ENCODE results near the gene GPR157. TPM values are rescaled to one million over a fixed set of nuclear protein-coding genes. Genes with fewer than 3 reads are reported as not detected.

GPR157 gene
- total and polyA plus RNA-seq, 2 experiments from 2014 or later: 1.7 to 2.7 TPM

DNA sequence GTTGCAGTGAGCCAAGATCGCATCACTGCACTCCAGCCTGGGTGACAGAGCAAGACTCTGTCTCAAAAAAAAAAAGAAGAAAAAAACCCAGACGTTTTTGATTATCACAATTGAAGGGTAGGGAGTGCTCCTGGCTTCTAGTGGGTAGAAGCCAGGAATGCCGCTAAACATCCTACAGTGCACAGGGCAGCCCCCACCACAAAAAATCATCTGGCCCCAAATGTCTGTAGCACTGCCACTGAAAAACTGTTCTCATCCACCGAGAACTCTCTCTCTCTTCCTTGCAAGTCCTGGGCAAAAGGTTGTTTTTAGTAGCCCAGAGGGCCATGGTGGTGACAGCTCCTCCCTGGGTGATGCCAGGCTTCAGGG lies 35.6 kb upstream of the GPR157 start:
- TF ChIP-seq EZH2phosphoT487 (IDR thresholded peaks at IDR 0.05; ENCODE audit: insufficient read depth, low read depth): no peak
- no peak for TF ChIP-seq EZH2 (IDR thresholded peaks at IDR 0.05; ENCODE audit: insufficient read depth, poor library complexity, severe bottlenecking)
- peak; percentile 39 for DNase-seq
- H3K4me2 ChIP-seq (ENCODE audit: unreplicated experiment): no peak overlapping the region
- H3K79me2 ChIP-seq (ENCODE audit: insufficient read depth): peaks cover 93% of the 10 kb centered on the region
- H2AFZ ChIP-seq: no peak overlapping the region
- H3K9me2 ChIP-seq (ENCODE audit: insufficient read depth): no peaks in the 10 kb centered on the region
- peak overlapping the region; percentile 90 for H3K27ac ChIP-seq
- peak overlapping the region; percentile 54; the same call in 1 of the 2 replicates for H3K9ac ChIP-seq
- H4K20me1 ChIP-seq (ENCODE audit: insufficient read depth): peaks cover 40% of the 10 kb centered on the region
- no peak overlapping the region for H3K4me3 ChIP-seq
- no peaks in the 10 kb centered on the region for H3K27me3 ChIP-seq (replicated peaks; ENCODE audit: insufficient read depth)
- H3K4me1 ChIP-seq (ENCODE audit: insufficient read depth): peaks cover 27% of the 10 kb centered on the region
- peaks cover 40% of the 10 kb centered on the region for H3F3A ChIP-seq (ENCODE audit: insufficient read depth)
- in situ Hi-C loops (cut with MboI): no loop called here
- no peaks in the 10 kb centered on the region for H3K9me3 ChIP-seq (ENCODE audit: low read depth)
- H3K36me3 ChIP-seq (ENCODE audit: low read depth): no peaks in the 10 kb centered on the region
- WGBS, 2 experiments (ENCODE audit: low coverage in 1 of 2, low lambda C conversion rate in 2 of 2, missing lambda C conversion rate in 2 of 2): 33 to 40% methylated on average over 4 of the region's 4 CpGs

DNA sequence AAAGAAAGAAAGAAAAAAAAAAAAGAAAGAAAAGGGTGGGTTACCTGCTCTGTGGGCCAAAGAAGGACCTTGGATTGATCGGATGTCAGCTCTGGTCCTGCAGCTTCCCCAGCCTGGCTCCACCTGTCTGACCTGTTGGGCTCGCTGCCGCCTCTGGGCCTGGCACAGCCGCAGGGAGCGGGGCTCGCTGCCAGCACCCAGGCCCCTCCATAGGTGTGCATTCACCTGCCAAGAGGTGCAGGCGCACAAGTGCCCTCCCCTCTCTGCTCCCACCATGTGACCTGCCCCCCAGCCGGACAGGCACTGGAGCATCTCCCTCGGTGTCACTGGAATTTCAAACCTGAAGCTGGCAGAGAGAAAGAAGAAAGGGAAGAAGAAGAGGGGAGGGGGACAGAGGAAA lies 33.1 kb upstream of the GPR157 start:
- no peak for DNase-seq
- in situ Hi-C loops (cut with MboI): no loop called here
- peaks cover 27% of the 10 kb centered on the region for H3K4me1 ChIP-seq (ENCODE audit: insufficient read depth)
- H3K27me3 ChIP-seq (replicated peaks; ENCODE audit: insufficient read depth): no peaks in the 10 kb centered on the region
- H3F3A ChIP-seq (ENCODE audit: insufficient read depth): peaks cover 40% of the 10 kb centered on the region
- 95 to 99% methylated on average over 7 of the region's 9 CpGs for WGBS, 2 experiments (ENCODE audit: low coverage in 1 of 2, low lambda C conversion rate in 2 of 2, missing lambda C conversion rate in 2 of 2)
- H3K4me2 ChIP-seq (ENCODE audit: unreplicated experiment): no peak overlapping the region
- no peak overlapping the region for H3K9ac ChIP-seq
- H3K9me2 ChIP-seq (ENCODE audit: insufficient read depth): no peaks in the 10 kb centered on the region
- H4K20me1 ChIP-seq (ENCODE audit: insufficient read depth): peaks cover 27% of the 10 kb centered on the region; the same call in 1 of the 2 replicates
- H3K79me2 ChIP-seq (ENCODE audit: insufficient read depth): peaks cover 93% of the 10 kb centered on the region
- no peak overlapping the region for H3K4me3 ChIP-seq
- no peaks in the 10 kb centered on the region for H3K9me3 ChIP-seq (ENCODE audit: low read depth)
- H2AFZ ChIP-seq: no peak overlapping the region
- H3K27ac ChIP-seq: no peak overlapping the region
- no peak for TF ChIP-seq EZH2 (IDR thresholded peaks at IDR 0.05; ENCODE audit: insufficient read depth, poor library complexity, severe bottlenecking)
- H3K36me3 ChIP-seq (ENCODE audit: low read depth): no peaks in the 10 kb centered on the region

DNA sequence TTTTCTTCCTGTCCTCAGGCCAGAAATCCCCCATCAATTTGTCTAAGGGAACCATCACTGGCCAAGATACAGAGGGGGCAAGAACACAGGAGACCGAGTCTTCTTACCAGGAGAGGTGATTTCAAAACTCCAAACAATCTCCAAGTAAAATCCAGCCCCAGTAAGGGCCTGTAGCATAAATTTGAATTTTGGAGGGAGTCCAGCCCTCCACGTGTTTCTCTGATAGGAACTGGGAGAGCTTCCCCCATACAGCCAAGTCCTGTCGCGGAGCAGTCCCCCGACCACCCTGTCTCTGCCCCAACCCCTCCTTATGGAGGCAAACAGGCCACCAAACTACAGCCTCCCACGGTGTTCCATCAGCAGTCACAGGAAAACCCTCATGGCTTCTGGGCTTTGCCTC lies 32.4 kb upstream of the GPR157 start:
- Histone ChIP-seq H3K4me1 (ENCODE audit: insufficient read depth) (peaks cover 27% of the 10 kb centered on the region), H4K20me1 (ENCODE audit: insufficient read depth) (peaks cover 27% of the 10 kb centered on the region; the same call in 1 of the 2 replicates), H3K4me3 (no peak overlapping the region), H3K27ac (no peak overlapping the region), H2AFZ (no peak overlapping the region), H3K27me3 (replicated peaks; ENCODE audit: insufficient read depth) (no peaks in the 10 kb centered on the region), H3K9ac (no peak overlapping the region), H3F3A (ENCODE audit: insufficient read depth) (peaks cover 40% of the 10 kb centered on the region), H3K36me3 (ENCODE audit: low read depth) (no peaks in the 10 kb centered on the region), H3K9me3 (ENCODE audit: low read depth) (no peaks in the 10 kb centered on the region), H3K9me2 (ENCODE audit: insufficient read depth) (no peaks in the 10 kb centered on the region), H3K4me2 (ENCODE audit: unreplicated experiment) (no peak overlapping the region), H3K79me2 (ENCODE audit: insufficient read depth) (peaks cover 93% of the 10 kb centered on the region)
- no peak for DNase-seq
- 86 to 87% methylated on average over 6 of the region's 6 CpGs for WGBS, 2 experiments (ENCODE audit: low coverage in 1 of 2, low lambda C conversion rate in 2 of 2, missing lambda C conversion rate in 2 of 2)
- TF ChIP-seq EZH2 (IDR thresholded peaks at IDR 0.05; ENCODE audit: insufficient read depth, poor library complexity, severe bottlenecking): no peak
- no peak for TF ChIP-seq EZH2phosphoT487 (IDR thresholded peaks at IDR 0.05; ENCODE audit: insufficient read depth, low read depth)
- in situ Hi-C loops (cut with MboI): no loop called here

GRCh38 chr1:9160079-9160717 lies 31.3 kb upstream of the GPR157 start:
- Histone ChIP-seq H2AFZ (no peak overlapping the region), H3K79me2 (ENCODE audit: insufficient read depth) (peaks cover 93% of the 10 kb centered on the region), H3K9me2 (ENCODE audit: insufficient read depth) (no peaks in the 10 kb centered on the region), H3F3A (ENCODE audit: insufficient read depth) (peaks cover 38% of the 10 kb centered on the region), H3K27ac (no peak overlapping the region), H3K9ac (no peak overlapping the region), H3K4me3 (no peak overlapping the region), H3K27me3 (replicated peaks; ENCODE audit: insufficient read depth) (no peaks in the 10 kb centered on the region), H3K36me3 (ENCODE audit: low read depth) (no peaks in the 10 kb centered on the region), H3K4me1 (ENCODE audit: insufficient read depth) (peaks cover 27% of the 10 kb centered on the region), H4K20me1 (ENCODE audit: insufficient read depth) (peaks cover 24% of the 10 kb centered on the region; the same call in 1 of the 2 replicates), H3K9me3 (ENCODE audit: low read depth) (no peaks in the 10 kb centered on the region), H3K4me2 (ENCODE audit: unreplicated experiment) (no peak overlapping the region)
- TF ChIP-seq EZH2phosphoT487 (IDR thresholded peaks at IDR 0.05; ENCODE audit: insufficient read depth, low read depth) (no peak), EZH2 (IDR thresholded peaks at IDR 0.05; ENCODE audit: insufficient read depth, poor library complexity, severe bottlenecking) (no peak)
- in situ Hi-C loops (cut with MboI): no loop called here
- no peak for DNase-seq
- WGBS, 2 experiments (ENCODE audit: low coverage in 1 of 2, low lambda C conversion rate in 2 of 2, missing lambda C conversion rate in 2 of 2): 85 to 90% methylated on average over 6 to 7 of the region's 7 CpGs
